HepG2 (cell line): ENCODE measurements around the gene GNG12. TPM values are rescaled to one million over a fixed set of nuclear protein-coding genes. Genes with fewer than 3 reads are reported as not detected.

Experiments
- GFI1 ChIP-seq: sonication (generic); formaldehyde crosslinking; IDR thresholded peaks from 2 replicates; pipeline ENCODE4 v1.5.0; 2020; ENCODE audit warnings: missing genetic modification reagents, mild to moderate bottlenecking, borderline replicate concordance
- HDAC6 ChIP-seq: fragments of 200-600 bp; sonication (generic); IDR thresholded peaks from 2 replicates; pipeline ENCODE4 v1.7.0; 2017; ENCODE audit warnings: mild to moderate bottlenecking, antibody characterized with exemption, low read length, low read depth
- NFIC ChIP-seq: IDR thresholded peaks from 2 replicates; pipeline ENCODE4 v1.6.1; 2012; ENCODE audit warnings: mild to moderate bottlenecking, low read length, inconsistent platforms
- PHF21A ChIP-seq: sonication (generic); formaldehyde crosslinking; IDR thresholded peaks from 2 replicates; pipeline ENCODE4 v1.5.0; 2020; ENCODE audit warnings: mild to moderate bottlenecking, missing genetic modification reagents
- PHF5A ChIP-seq: IDR thresholded peaks from one replicate; pipeline ENCODE4 v1.6.1; 2018; ENCODE audit warnings: low read depth, missing genetic modification reagents; ENCODE audit not compliant: unreplicated experiment
- PPARG ChIP-seq: conservative IDR thresholded peaks from 2 replicates; pipeline ENCODE4 v1.6.1; 2016; ENCODE audit warnings: missing biosample characterization, missing genetic modification reagents
- SATB2 ChIP-seq: sonication (generic); formaldehyde crosslinking; IDR thresholded peaks from 2 replicates; pipeline ENCODE4 v1.5.0; 2020; ENCODE audit warnings: missing genetic modification reagents
- SRSF4 ChIP-seq: fragments of 200-400 bp; formaldehyde crosslinking; IDR thresholded peaks from one replicate; pipeline ENCODE4 v1.6.1; 2018; ENCODE audit warnings: mild to moderate bottlenecking, low read depth, low read length, moderate library complexity; ENCODE audit not compliant: poor library complexity, severe bottlenecking
- TARDBP ChIP-seq: sonication (generic); formaldehyde crosslinking; IDR thresholded peaks from 2 replicates; pipeline ENCODE4 v1.8.0; 2022; ENCODE audit warnings: mild to moderate bottlenecking, missing genetic modification reagents
- ZKSCAN5 ChIP-seq: sonication (generic); formaldehyde crosslinking; IDR thresholded peaks from 2 replicates; pipeline ENCODE4 v1.5.1; 2020; ENCODE audit warnings: mild to moderate bottlenecking, missing genetic modification reagents
- ZNF282 ChIP-seq: fragments of 450-650 bp; IDR thresholded peaks from 2 replicates; pipeline ENCODE4 v1.6.1; 2018; ENCODE audit not compliant: partially characterized antibody
- ZNF333 ChIP-seq: sonication (generic); formaldehyde crosslinking; IDR thresholded peaks from 2 replicates; pipeline ENCODE4 v1.4.0; 2020; ENCODE audit warnings: mild to moderate bottlenecking, missing genetic modification reagents, borderline replicate concordance
- ZNF337 ChIP-seq: sonication (generic); formaldehyde crosslinking; IDR thresholded peaks from 2 replicates; pipeline ENCODE4 v1.5.1; 2020; ENCODE audit warnings: missing genetic modification reagents, low read depth, mild to moderate bottlenecking, borderline replicate concordance
- ZNF558 ChIP-seq: sonication (generic); formaldehyde crosslinking; IDR thresholded peaks from 2 replicates; pipeline ENCODE4 v1.9.0; 2022; ENCODE audit warnings: mild to moderate bottlenecking, missing genetic modification reagents, borderline replicate concordance
- ZNF564 ChIP-seq: sonication (generic); formaldehyde crosslinking; IDR thresholded peaks from 2 replicates; pipeline ENCODE4 v1.8.1; 2023; ENCODE audit warnings: mild to moderate bottlenecking, missing genetic modification reagents
- ZNF607 ChIP-seq: sonication (generic); formaldehyde crosslinking; IDR thresholded peaks from 2 replicates; pipeline ENCODE4 v1.5.1; 2020; ENCODE audit warnings: missing genetic modification reagents, mild to moderate bottlenecking, borderline replicate concordance
- polyA plus RNA-seq, 8 experiments: library from polyadenylated mRNA; depleted of rRNA in 3 of 8; stranded (reverse) in 7 of 8; unstranded in 1 of 8; fragments of >200 nt; fragmentation: Illumina TruSeq in 4 of 8; extraction: Trizol in 4 of 8; gene quantifications; 2 replicates each; pipeline versions ENCODE4 v1.2.1 to v1.2.3, GENCODE V29; 2011 to 2016; ENCODE audit warnings: low read depth in 4 of 8, missing spikeins in 1 of 8, mixed read lengths in 1 of 8; ENCODE audit not compliant: insufficient read depth in 1 of 8
- total RNA-seq, 5 experiments: library from RNA; depleted of rRNA; stranded (reverse); fragments of >200 nt; fragmentation: Illumina TruSeq; extraction: Trizol; gene quantifications; 2 replicates each; pipeline ENCODE4 v1.2.3, GENCODE V29; 2016; ENCODE audit warnings: low read depth in 1 of 5
- TF ChIP-seq, protein P1 (sequence below): sonication (generic); formaldehyde crosslinking; IDR thresholded peaks from 2 replicates; pipeline ENCODE4 v1.9.0; 2022; ENCODE audit warnings: low read depth, missing genetic modification reagents
- TF ChIP-seq, protein P2 (sequence below): sonication (generic); formaldehyde crosslinking; IDR thresholded peaks from 2 replicates; pipeline ENCODE4 v1.4.0; 2020; ENCODE audit warnings: missing genetic modification reagents
- TF ChIP-seq, protein P3 (sequence below): IDR thresholded peaks from 2 replicates; pipeline ENCODE4 v1.6.1; 2018; ENCODE audit warnings: missing genetic modification reagents, mild to moderate bottlenecking, missing compliant biosample characterization
- TF ChIP-seq, protein P4 (sequence below): sonication (generic); formaldehyde crosslinking; IDR thresholded peaks from 2 replicates; pipeline ENCODE4 v1.5.1; 2020; ENCODE audit warnings: missing genetic modification reagents, mild to moderate bottlenecking, borderline replicate concordance
- TF ChIP-seq, protein P5 (sequence below), 2 experiments: fragments of 450-650 bp in 1 of 2; sonication (generic) in 1 of 2; formaldehyde crosslinking; IDR thresholded peaks; 2 replicates each; pipeline versions ENCODE4 v1.5.0 to v1.8.0; 2020 to 2022; ENCODE audit warnings: mild to moderate bottlenecking in 1 of 2, missing genetic modification reagents in 1 of 2

The GNG12 gene
- total and polyA plus RNA-seq, 2 of the 13 experiments (the other 11 are each of a cell fraction or from before 2014, with no cell fraction given), result 0.11 TPM

DNA sequence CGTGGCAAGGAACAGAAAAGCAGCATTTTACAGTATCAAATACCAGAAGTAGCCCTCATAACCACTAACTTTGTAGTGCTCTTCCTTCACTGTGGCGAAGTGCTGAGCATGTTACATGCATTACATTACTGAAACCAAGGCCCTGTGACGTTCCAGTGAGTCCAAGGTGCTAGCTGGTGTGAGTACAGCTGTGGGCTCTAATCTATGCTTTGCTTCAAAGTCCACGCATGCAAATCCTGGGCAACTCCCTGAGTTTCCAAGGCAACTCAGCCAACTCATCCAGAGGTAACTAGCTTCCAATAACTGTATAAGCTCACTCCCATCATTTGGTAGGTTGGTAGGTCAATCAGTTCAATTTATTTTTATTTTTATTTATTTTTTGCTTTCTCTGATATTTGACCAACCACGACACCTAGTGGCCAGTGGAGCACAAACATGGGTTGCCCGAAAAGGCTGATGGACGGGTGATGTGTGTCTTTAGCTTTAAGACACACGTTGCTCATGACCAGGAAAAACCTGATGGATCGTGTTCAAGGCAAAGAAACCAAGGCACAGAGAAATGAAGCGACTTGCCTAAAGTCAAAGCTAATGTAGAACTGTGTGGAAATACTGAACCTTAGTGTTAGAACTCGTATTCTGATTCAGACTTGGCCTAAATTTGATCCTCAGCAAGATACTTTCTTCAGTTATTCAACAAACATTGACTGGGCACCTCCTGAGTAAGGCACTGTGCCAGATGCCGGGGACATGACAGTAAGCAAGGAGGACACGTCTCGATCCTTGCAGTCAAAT is 73.0 kb downstream of the GNG12 start (continued):
- TF ChIP-seq, protein P1, sequence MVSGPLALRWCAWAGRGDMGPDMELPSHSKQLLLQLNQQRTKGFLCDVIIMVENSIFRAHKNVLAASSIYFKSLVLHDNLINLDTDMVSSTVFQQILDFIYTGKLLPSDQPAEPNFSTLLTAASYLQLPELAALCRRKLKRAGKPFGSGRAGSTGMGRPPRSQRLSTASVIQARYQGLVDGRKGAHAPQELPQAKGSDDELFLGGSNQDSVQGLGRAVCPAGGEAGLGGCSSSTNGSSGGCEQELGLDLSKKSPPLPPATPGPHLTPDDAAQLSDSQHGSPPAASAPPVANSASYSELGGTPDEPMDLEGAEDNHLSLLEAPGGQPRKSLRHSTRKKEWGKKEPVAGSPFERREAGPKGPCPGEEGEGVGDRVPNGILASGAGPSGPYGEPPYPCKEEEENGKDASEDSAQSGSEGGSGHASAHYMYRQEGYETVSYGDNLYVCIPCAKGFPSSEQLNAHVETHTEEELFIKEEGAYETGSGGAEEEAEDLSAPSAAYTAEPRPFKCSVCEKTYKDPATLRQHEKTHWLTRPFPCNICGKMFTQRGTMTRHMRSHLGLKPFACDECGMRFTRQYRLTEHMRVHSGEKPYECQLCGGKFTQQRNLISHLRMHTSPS (CRISPR knock-in tag), result no peak
- TF ChIP-seq, protein P2, sequence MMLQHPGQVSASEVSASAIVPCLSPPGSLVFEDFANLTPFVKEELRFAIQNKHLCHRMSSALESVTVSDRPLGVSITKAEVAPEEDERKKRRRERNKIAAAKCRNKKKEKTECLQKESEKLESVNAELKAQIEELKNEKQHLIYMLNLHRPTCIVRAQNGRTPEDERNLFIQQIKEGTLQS, result no peak
- TF ChIP-seq PHF5A (CRISPR knock-in tag) (no peak), SRSF4 (no peak), SATB2 (no peak), ZNF607 (CRISPR knock-in tag) (0 out of 2 replicates have a peak, but pooled peaks have one; percentile 42), ZKSCAN5 (CRISPR knock-in tag) (no peak), ZNF282 (no peak), NFIC (no peak), GFI1 (peak; percentile 43; the same call in 1 of the 2 replicates), PHF21A (CRISPR knock-in tag) (peak; percentile 48; the same call in 1 of the 2 replicates), PPARG (CRISPR knock-in tag) (no peak), TARDBP (CRISPR knock-in tag) (no peak), ZNF333 (CRISPR knock-in tag) (no peak), ZNF337 (CRISPR knock-in tag) (no peak), ZNF558 (CRISPR knock-in tag) (no peak), HDAC6 (no peak), ZNF564 (CRISPR knock-in tag) (no peak)
- TF ChIP-seq, protein P3, sequence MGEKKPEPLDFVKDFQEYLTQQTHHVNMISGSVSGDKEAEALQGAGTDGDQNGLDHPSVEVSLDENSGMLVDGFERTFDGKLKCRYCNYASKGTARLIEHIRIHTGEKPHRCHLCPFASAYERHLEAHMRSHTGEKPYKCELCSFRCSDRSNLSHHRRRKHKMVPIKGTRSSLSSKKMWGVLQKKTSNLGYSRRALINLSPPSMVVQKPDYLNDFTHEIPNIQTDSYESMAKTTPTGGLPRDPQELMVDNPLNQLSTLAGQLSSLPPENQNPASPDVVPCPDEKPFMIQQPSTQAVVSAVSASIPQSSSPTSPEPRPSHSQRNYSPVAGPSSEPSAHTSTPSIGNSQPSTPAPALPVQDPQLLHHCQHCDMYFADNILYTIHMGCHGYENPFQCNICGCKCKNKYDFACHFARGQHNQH (CRISPR knock-in tag), result no peak
- TF ChIP-seq, protein P4, sequence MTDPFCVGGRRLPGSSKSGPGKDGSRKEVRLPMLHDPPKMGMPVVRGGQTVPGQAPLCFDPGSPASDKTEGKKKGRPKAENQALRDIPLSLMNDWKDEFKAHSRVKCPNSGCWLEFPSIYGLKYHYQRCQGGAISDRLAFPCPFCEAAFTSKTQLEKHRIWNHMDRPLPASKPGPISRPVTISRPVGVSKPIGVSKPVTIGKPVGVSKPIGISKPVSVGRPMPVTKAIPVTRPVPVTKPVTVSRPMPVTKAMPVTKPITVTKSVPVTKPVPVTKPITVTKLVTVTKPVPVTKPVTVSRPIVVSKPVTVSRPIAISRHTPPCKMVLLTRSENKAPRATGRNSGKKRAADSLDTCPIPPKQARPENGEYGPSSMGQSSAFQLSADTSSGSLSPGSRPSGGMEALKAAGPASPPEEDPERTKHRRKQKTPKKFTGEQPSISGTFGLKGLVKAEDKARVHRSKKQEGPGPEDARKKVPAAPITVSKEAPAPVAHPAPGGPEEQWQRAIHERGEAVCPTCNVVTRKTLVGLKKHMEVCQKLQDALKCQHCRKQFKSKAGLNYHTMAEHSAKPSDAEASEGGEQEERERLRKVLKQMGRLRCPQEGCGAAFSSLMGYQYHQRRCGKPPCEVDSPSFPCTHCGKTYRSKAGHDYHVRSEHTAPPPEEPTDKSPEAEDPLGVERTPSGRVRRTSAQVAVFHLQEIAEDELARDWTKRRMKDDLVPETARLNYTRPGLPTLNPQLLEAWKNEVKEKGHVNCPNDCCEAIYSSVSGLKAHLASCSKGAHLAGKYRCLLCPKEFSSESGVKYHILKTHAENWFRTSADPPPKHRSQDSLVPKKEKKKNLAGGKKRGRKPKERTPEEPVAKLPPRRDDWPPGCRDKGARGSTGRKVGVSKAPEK, result no peak
- TF ChIP-seq, protein P5, sequence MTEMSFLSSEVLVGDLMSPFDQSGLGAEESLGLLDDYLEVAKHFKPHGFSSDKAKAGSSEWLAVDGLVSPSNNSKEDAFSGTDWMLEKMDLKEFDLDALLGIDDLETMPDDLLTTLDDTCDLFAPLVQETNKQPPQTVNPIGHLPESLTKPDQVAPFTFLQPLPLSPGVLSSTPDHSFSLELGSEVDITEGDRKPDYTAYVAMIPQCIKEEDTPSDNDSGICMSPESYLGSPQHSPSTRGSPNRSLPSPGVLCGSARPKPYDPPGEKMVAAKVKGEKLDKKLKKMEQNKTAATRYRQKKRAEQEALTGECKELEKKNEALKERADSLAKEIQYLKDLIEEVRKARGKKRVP (CRISPR knock-in tag; IDR thresholded peaks at IDR 0.05), result no peak
